Lung (tissue), 16 donors: ENCODE measurements around the gene MAB21L3. TPM values are rescaled to one million over a fixed set of nuclear protein-coding genes. Genes with fewer than 3 reads are reported as not detected.

ENCODE experiments used
- ATAC-seq: fragments of 200-7000 bp; cut with Tn5 transposase; one replicate; pipeline ENCODE4 v1.9.1; 2020; ENCODE audit warnings: moderate number of reproducible peaks; ENCODE audit not compliant: insufficient read depth, low FRiP score
- DNase-seq, 3 donors: peaks; one replicate each; pipeline ENCODE4 v3.0.0-alpha.2; 2013 to 2017
- H3K27ac ChIP-seq, 2 donors: one replicate each; pipeline ENCODE4 v1.5.1; 2013; ENCODE audit warnings: mild to moderate bottlenecking in 2 of 2, moderate library complexity in 2 of 2, control low read depth in 1 of 2, inconsistent platforms in 1 of 2, low read depth in 1 of 2, low read length in 1 of 2
- H3K27me3 ChIP-seq, 3 donors: one replicate each; pipeline ENCODE4 v1.5.1; 2013; ENCODE audit warnings: low read length in 2 of 3; ENCODE audit not compliant: control insufficient read depth in 3 of 3, insufficient read depth in 3 of 3
- H3K36me3 ChIP-seq, 4 donors: one replicate each; pipeline ENCODE4 v1.5.1; 2013; ENCODE audit warnings: low read length in 4 of 4, mild to moderate bottlenecking in 1 of 4, moderate library complexity in 1 of 4; ENCODE audit not compliant: control insufficient read depth in 4 of 4, insufficient read depth in 4 of 4
- H3K4me1 ChIP-seq, 5 donors: one replicate each; pipeline ENCODE4 v1.5.1; 2013; ENCODE audit warnings: low read length in 5 of 5, mild to moderate bottlenecking in 2 of 5, moderate library complexity in 1 of 5; ENCODE audit not compliant: control insufficient read depth in 5 of 5, insufficient read depth in 5 of 5
- H3K4me3 ChIP-seq: one replicate; pipeline ENCODE4 v1.5.1; 2013; ENCODE audit warnings: mild to moderate bottlenecking, control low read depth, moderate library complexity
- H3K9ac ChIP-seq, 2 donors: one replicate each; pipeline ENCODE4 v1.5.1; 2013; ENCODE audit warnings: low read length in 2 of 2, control low read depth in 1 of 2; ENCODE audit not compliant: insufficient read depth in 1 of 2
- H3K9me3 ChIP-seq, 4 donors: one replicate each; pipeline ENCODE4 v1.5.1; 2013; ENCODE audit warnings: low read length in 3 of 4, mild to moderate bottlenecking in 1 of 4, moderate library complexity in 1 of 4; ENCODE audit not compliant: control insufficient read depth in 4 of 4, insufficient read depth in 3 of 4
- WGBS, 2 donors: extraction: QIAGEN DNeasy Blood & Tissue Kit; methylation state at CpG; one replicate each; pipeline ENCODE4 v1.1.7; 2013; 5-methylcytosine and 5-hydroxymethylcytosine counted together
- long read RNA-seq, 5 donors: transcript quantifications; one replicate each; lab custom pipeline, GENCODE V29; 2026
- polyA plus RNA-seq, 2 donors: library from polyadenylated mRNA; stranded (reverse); fragments of 200-250 nt; gene quantifications; one replicate each; pipeline ENCODE4 v1.2.1, GENCODE V29; 2013
- total RNA-seq, 2 donors: library from RNA; depleted of rRNA in 1 of 2; stranded (reverse); fragments of >200 nt in 1 of 2; gene quantifications; one replicate each; pipeline ENCODE4 v1.2.1, GENCODE V29; 2014 to 2021
- TF ChIP-seq, protein P1 (sequence below): IDR thresholded peaks from 2 replicates; pipeline ENCODE4 v1.5.1; 2012; ENCODE audit warnings: mild to moderate bottlenecking; ENCODE audit errors: control extremely low read depth, extremely low read depth
- donor health status: control.
- donor health status: control.
- donor health status: Bipolar disorder and iron deficiency.
- donor health status: healthy.
- donor health status: DM: yes; HTN: yes; CAD: no.

The MAB21L3 gene
- total RNA-seq (1 to 10 TPM in 1 of 2 donors, under 1 TPM in 1; 0.58 to 4.2 TPM), polyA plus RNA-seq (under 1 TPM; 0.08 to 0.30 TPM)
- long read RNA-seq, donor 1 = 0 reads
- long read RNA-seq, donor 2 = 0 reads
- long read RNA-seq, donor 3 = 0 reads
- long read RNA-seq, donor 4 = 0 reads
- long read RNA-seq, donor 5 = 0 reads

GRCh38 chr1:116110567-116111523 lies at the start of gene MAB21L3:
TSS of gene MAB21L3 (plus strand) at chr1:116111399. CDS start at chr1:116112616, 1,217 bp downstream.
- Histone ChIP-seq H3K4me3 (no peak within 1 kb of the TSS), H3K9ac (no peak within 1 kb of the TSS), H3K36me3 (no peaks in the 10 kb centered on the region)

DNA sequence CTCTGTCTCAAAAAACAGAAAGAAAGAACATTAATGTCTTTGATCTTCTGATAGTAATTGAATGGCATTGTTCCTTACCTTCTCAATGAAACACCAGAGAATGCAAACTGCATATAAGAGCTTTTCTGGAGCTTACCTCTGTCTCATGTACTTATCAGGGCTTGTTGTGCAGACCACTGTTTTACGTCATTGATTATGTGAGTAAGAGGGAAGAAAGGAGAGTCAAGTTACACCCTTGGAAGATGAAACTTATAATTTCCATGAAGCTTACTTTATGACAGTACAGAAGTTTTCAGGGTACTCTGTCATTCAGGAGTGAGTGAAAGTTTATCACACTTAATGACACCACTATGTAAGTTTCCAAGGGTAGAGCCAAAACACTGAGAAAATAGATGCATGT lies 49.0 kb upstream of the MAB21L3 start:
- ATAC-seq (no peak), DNase-seq (no peak)
- Histone ChIP-seq H3K36me3 (peaks cover 0 to 4% (median 0%) of the 10 kb centered on the region in 4 donors), H3K9me3 (no peaks in the 10 kb centered on the region), H3K4me1 (peaks cover 0 to 7% (median 0%) of the 10 kb centered on the region in 5 donors), H3K27me3 (no peaks in the 10 kb centered on the region), H3K9ac (no peak overlapping the region), H3K27ac (no peak overlapping the region), H3K4me3 (no peak overlapping the region)
- WGBS, 2 donors = 77 to 85% methylated on average over 1 of the region's 1 CpG
- TF ChIP-seq, protein P1, sequence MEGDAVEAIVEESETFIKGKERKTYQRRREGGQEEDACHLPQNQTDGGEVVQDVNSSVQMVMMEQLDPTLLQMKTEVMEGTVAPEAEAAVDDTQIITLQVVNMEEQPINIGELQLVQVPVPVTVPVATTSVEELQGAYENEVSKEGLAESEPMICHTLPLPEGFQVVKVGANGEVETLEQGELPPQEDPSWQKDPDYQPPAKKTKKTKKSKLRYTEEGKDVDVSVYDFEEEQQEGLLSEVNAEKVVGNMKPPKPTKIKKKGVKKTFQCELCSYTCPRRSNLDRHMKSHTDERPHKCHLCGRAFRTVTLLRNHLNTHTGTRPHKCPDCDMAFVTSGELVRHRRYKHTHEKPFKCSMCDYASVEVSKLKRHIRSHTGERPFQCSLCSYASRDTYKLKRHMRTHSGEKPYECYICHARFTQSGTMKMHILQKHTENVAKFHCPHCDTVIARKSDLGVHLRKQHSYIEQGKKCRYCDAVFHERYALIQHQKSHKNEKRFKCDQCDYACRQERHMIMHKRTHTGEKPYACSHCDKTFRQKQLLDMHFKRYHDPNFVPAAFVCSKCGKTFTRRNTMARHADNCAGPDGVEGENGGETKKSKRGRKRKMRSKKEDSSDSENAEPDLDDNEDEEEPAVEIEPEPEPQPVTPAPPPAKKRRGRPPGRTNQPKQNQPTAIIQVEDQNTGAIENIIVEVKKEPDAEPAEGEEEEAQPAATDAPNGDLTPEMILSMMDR = no peak

More at GRCh38 chr1:116110567-116111523, at the start of gene MAB21L3:
- peak in 1 of 3 donors; percentile 25 for DNase-seq
- H3K4me1 ChIP-seq = peaks cover 2 to 14% (median 5%) of the 10 kb centered on the region in 5 donors
- no peaks in the 10 kb centered on the region for H3K9me3 ChIP-seq
- ATAC-seq = no peak
- 53 to 59% methylated on average over 12 of the region's 12 CpGs for WGBS, 2 donors
- no peaks in the 10 kb centered on the region for H3K27me3 ChIP-seq
- TF ChIP-seq, protein P1 = no peak
- H3K27ac ChIP-seq = peak within 1 kb of the TSS in 1 of 2 donors; percentile 72

DNA sequence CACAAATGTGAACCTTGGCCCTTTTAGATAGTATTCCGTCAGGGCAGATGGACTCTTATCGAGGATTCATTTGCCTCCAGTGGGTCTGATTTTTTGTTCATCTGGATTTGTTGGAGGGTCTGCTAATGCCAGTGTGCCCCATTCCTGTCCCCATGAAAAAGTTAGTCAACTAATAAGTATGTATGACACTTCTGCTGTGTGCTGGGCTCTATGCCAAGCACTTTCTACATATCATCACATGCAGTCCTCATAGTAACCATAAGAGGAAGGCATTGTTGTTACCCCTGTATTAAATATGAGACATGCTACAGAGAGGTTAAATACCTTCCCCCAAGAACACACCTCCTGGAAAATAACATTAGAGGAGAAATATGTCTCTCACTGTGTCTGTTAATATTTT lies 46.6 kb upstream of the MAB21L3 start:
- H3K4me1 ChIP-seq = peaks cover 0 to 7% (median 0%) of the 10 kb centered on the region in 5 donors
- TF ChIP-seq, protein P1 = no peak
- ATAC-seq = no peak
- 93 to 97% methylated on average over 2 of the region's 2 CpGs for WGBS, 2 donors
- peak in 2 of 3 donors; percentile 6 to 28 for DNase-seq
- H3K27me3 ChIP-seq = no peaks in the 10 kb centered on the region
- no peak overlapping the region for H3K4me3 ChIP-seq
- no peaks in the 10 kb centered on the region for H3K9me3 ChIP-seq
- no peak overlapping the region for H3K9ac ChIP-seq
- H3K27ac ChIP-seq = no peak overlapping the region
- peaks cover 0 to 4% (median 3%) of the 10 kb centered on the region in 4 donors for H3K36me3 ChIP-seq
